Parathyroid adenoma (tissue), 2 donors: ENCODE results near the gene SMG7.

Source experiments
- H2AFZ ChIP-seq: fragments of 300-600 bp; sonication (generic); one replicate; pipeline ENCODE4 v1.7.0; 2017; ENCODE audit warnings: antibody characterized with exemption, mild to moderate bottlenecking
- H3K27ac ChIP-seq: fragments of 300-600 bp; sonication (generic); one replicate; pipeline ENCODE4 v1.7.0; 2017
- H3K27me3 ChIP-seq: fragments of 300-600 bp; sonication (generic); one replicate; pipeline ENCODE4 v1.7.0; 2017; ENCODE audit warnings: low read length; ENCODE audit not compliant: control insufficient read depth, insufficient read depth
- H3K36me3 ChIP-seq: fragments of 300-600 bp; sonication (generic); one replicate; pipeline ENCODE4 v1.7.0; 2017; ENCODE audit warnings: low read length; ENCODE audit not compliant: control insufficient read depth, insufficient read depth
- H3K4me1 ChIP-seq: fragments of 300-600 bp; sonication (generic); one replicate; pipeline ENCODE4 v1.7.0; 2017; ENCODE audit warnings: control low read depth
- H3K4me2 ChIP-seq: fragments of 300-600 bp; sonication (generic); one replicate; pipeline ENCODE4 v1.7.0; 2017; ENCODE audit warnings: low read length
- H3K4me3 ChIP-seq: fragments of 300-600 bp; sonication (generic); one replicate; pipeline ENCODE4 v1.7.0; 2017; ENCODE audit warnings: low read depth, low read length
- H3K79me2 ChIP-seq: fragments of 300-600 bp; sonication (generic); one replicate; pipeline ENCODE4 v1.7.0; 2017; ENCODE audit warnings: control low read depth
- H3K9ac ChIP-seq: fragments of 300-600 bp; sonication (generic); one replicate; pipeline ENCODE4 v1.7.0; 2017; ENCODE audit warnings: mild to moderate bottlenecking
- H3K9me3 ChIP-seq: fragments of 300-600 bp; sonication (generic); one replicate; pipeline ENCODE4 v1.7.0; 2017; ENCODE audit warnings: low read length; ENCODE audit not compliant: control insufficient read depth
- CTCF ChIP-seq: fragments of 300-600 bp; sonication (generic); IDR thresholded peaks from one replicate; pipeline ENCODE4 v1.7.0; 2017; ENCODE audit warnings: antibody characterized with exemption, mild to moderate bottlenecking
- donor health status: primary hyperparathyroidism.

SMG7 gene

GRCh38 chr1:183589874-183590243 lies 117.6 kb downstream of the SMG7 start:
- no peak for TF ChIP-seq CTCF
- H3K36me3 ChIP-seq, result no peaks in the 10 kb centered on the region
- H3K4me1 ChIP-seq, result no peaks in the 10 kb centered on the region
- H3K9ac ChIP-seq, result no peak overlapping the region
- H2AFZ ChIP-seq, result no peak overlapping the region
- H3K4me3 ChIP-seq, result no peak overlapping the region
- H3K27ac ChIP-seq, result no peak overlapping the region
- no peaks in the 10 kb centered on the region for H3K27me3 ChIP-seq
- H3K4me2 ChIP-seq, result no peak overlapping the region
- H3K9me3 ChIP-seq, result no peaks in the 10 kb centered on the region
- H3K79me2 ChIP-seq, result no peaks in the 10 kb centered on the region

DNA sequence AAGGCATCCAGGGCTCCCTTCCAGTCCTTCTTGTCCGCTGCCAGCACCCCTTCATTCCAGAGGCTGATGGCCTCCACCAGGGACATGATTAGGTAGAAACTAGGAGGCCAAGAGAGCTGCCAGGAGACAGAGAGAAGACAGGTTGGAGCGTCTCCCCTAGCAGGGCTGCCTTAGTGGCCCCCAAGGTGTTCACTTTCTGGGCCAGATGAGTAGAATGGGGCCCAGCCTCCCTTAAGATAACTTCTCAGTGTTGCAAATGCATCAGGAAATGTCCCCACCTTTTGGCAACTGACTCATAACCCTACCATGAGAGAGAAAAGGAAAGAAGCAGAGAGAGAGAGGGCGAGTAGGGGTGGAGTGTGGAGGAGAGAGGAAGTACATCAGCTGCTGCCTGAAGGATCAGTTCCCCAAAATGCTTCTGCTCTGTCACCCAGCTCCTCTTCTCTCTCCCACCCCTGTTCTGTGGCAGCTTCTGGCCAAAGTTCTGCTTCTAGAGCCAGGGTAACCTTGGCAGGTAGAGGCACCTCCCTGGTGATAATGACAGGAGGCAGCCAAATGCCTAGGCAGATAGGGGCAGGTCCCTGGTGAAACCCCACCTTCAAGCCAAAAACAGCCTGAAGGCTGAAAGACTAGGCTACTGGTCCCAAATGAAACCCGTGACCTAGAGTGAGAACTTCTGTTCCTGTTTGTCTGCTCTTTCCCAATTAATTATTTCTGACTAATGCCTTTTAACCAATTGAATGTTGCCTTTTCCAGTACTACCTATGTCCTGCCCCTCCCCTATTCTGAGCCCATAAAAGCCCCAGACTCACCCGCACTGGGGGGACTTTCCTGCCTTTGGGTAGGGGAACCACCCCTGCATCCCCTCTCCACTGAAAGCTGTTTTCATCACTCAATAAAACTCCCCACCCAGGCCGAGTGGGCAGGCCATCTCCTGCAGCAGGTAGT lies 118.2 kb downstream of the SMG7 start, which contains the start of gene NCF2:
Gene NCF2, minus strand, starts transcription at position 216 of the 948 bp plus-strand sequence. Its CDS starts 130 bp downstream, at position 86.
- H3K4me3 ChIP-seq, result no peak within 1 kb of the TSS
- H3K9ac ChIP-seq, result no peak within 1 kb of the TSS
- no peak within 1 kb of the TSS for H2AFZ ChIP-seq
- H3K4me2 ChIP-seq, result no peak within 1 kb of the TSS
- no peak within 1 kb of the TSS for H3K27ac ChIP-seq
- H3K79me2 ChIP-seq, result no peaks in the 10 kb centered on the region
- no peaks in the 10 kb centered on the region for H3K27me3 ChIP-seq
- no peak for TF ChIP-seq CTCF
- H3K9me3 ChIP-seq, result no peaks in the 10 kb centered on the region
- H3K36me3 ChIP-seq, result no peaks in the 10 kb centered on the region
- H3K4me1 ChIP-seq, result no peaks in the 10 kb centered on the region

DNA sequence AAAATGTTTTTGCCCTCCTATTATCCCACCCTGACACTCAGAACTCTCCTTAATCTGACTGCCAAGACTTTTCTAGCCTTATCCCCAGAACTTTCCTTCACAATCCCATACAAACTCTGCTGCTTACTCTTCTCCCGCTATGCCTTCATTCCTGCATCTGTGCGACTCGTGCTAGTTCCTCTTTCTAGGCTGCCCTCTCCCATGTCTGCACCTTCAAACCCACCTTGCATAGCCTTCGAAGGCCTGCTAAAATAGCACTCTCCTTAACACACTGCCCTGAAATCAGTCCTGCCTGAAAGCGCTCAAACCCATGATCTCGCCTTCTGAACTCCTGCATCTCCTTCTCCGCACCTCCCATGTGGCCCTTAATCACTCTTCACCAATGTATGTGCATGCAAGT lies 120.4 kb downstream of the SMG7 start:
- Histone ChIP-seq H3K36me3 (no peaks in the 10 kb centered on the region), H3K9me3 (no peaks in the 10 kb centered on the region), H3K4me2 (no peak overlapping the region), H3K79me2 (no peaks in the 10 kb centered on the region), H3K9ac (no peak overlapping the region), H2AFZ (no peak overlapping the region), H3K27me3 (no peaks in the 10 kb centered on the region), H3K27ac (no peak overlapping the region), H3K4me3 (no peak overlapping the region), H3K4me1 (no peaks in the 10 kb centered on the region)
- no peak for TF ChIP-seq CTCF

- H3K27ac ChIP-seq, result no peak overlapping the region
- H3K36me3 ChIP-seq, result no peaks in the 10 kb centered on the region
Measured at GRCh38 chr1:183593356-183593755, 121.1 kb downstream of the SMG7 start.

More at GRCh38 chr1:183593356-183593755, 121.1 kb downstream of the SMG7 start:
- no peaks in the 10 kb centered on the region for H3K9me3 ChIP-seq
- H2AFZ ChIP-seq, result no peak overlapping the region
- H3K4me3 ChIP-seq, result no peak overlapping the region
- no peaks in the 10 kb centered on the region for H3K27me3 ChIP-seq
- no peaks in the 10 kb centered on the region for H3K4me1 ChIP-seq
- H3K4me2 ChIP-seq, result no peak overlapping the region
- no peak for TF ChIP-seq CTCF
- no peak overlapping the region for H3K9ac ChIP-seq
- no peaks in the 10 kb centered on the region for H3K79me2 ChIP-seq
